ENCODE data around the gene SLC11A2. TPM values are rescaled to one million over a fixed set of nuclear protein-coding genes. Genes with fewer than 3 reads are reported as not detected.

Gene SLC11A2
- total RNA-seq, 1 donor from 2014 or later = 47.3 TPM

- Mint-ChIP-seq H3K27ac (ENCODE audit: unreplicated experiment) (no peak overlapping the region), H3K27me3 (ENCODE audit: unreplicated experiment) (no peaks in the 10 kb centered on the region), H3K4me3 (ENCODE audit: unreplicated experiment) (no peak overlapping the region), H3K36me3 (ENCODE audit: low read depth, unreplicated experiment) (no peaks in the 10 kb centered on the region), H3K4me1 (ENCODE audit: unreplicated experiment) (peaks cover 4% of the 10 kb centered on the region), H3K9me3 (ENCODE audit: unreplicated experiment) (no peaks in the 10 kb centered on the region)
- DNase-seq (ENCODE audit: low spot score) = no peak
- no peak for TF ChIP-seq CTCF (IDR thresholded peaks at IDR 0.05; ENCODE audit: unreplicated experiment)
Measured at GRCh38 chr12:51013441-51013840, 12.7 kb downstream of the SLC11A2 start.

GRCh38 chr12:51012570-51013236, 13.5 kb downstream of the SLC11A2 start:
- no peaks in the 10 kb centered on the region for H3K9me3 Mint-ChIP-seq (ENCODE audit: unreplicated experiment)
- H3K27ac Mint-ChIP-seq (ENCODE audit: unreplicated experiment) = no peak overlapping the region
- TF ChIP-seq CTCF (IDR thresholded peaks at IDR 0.05; ENCODE audit: unreplicated experiment) = no peak
- H3K36me3 Mint-ChIP-seq (ENCODE audit: low read depth, unreplicated experiment) = no peaks in the 10 kb centered on the region
- no peak overlapping the region for H3K4me3 Mint-ChIP-seq (ENCODE audit: unreplicated experiment)
- no peaks in the 10 kb centered on the region for H3K27me3 Mint-ChIP-seq (ENCODE audit: unreplicated experiment)
- no peak for DNase-seq (ENCODE audit: low spot score)
- H3K4me1 Mint-ChIP-seq (ENCODE audit: unreplicated experiment) = peaks cover 4% of the 10 kb centered on the region

GRCh38 chr12:51011955-51012354, 14.2 kb downstream of the SLC11A2 start:
- Mint-ChIP-seq H3K4me3 (ENCODE audit: unreplicated experiment) (no peak overlapping the region), H3K4me1 (ENCODE audit: unreplicated experiment) (peaks cover 4% of the 10 kb centered on the region), H3K9me3 (ENCODE audit: unreplicated experiment) (no peaks in the 10 kb centered on the region), H3K36me3 (ENCODE audit: low read depth, unreplicated experiment) (no peaks in the 10 kb centered on the region), H3K27ac (ENCODE audit: unreplicated experiment) (no peak overlapping the region), H3K27me3 (ENCODE audit: unreplicated experiment) (no peaks in the 10 kb centered on the region)
- no peak for TF ChIP-seq CTCF (IDR thresholded peaks at IDR 0.05; ENCODE audit: unreplicated experiment)
- DNase-seq (ENCODE audit: low spot score) = no peak

- TF ChIP-seq CTCF (IDR thresholded peaks at IDR 0.05; ENCODE audit: unreplicated experiment) = no peak
- H3K27me3 Mint-ChIP-seq (ENCODE audit: unreplicated experiment) = no peaks in the 10 kb centered on the region
- H3K4me1 Mint-ChIP-seq (ENCODE audit: unreplicated experiment) = peaks cover 4% of the 10 kb centered on the region
Measured at GRCh38 chr12:51009056-51009440, 17.1 kb downstream of the SLC11A2 start.

GRCh38 chr12:51008329-51009055, 17.7 kb downstream of the SLC11A2 start:
- H3K4me3 Mint-ChIP-seq (ENCODE audit: unreplicated experiment) = no peak overlapping the region

More at GRCh38 chr12:51009056-51009440, 17.1 kb downstream of the SLC11A2 start:
- Mint-ChIP-seq H3K27ac (ENCODE audit: unreplicated experiment) (no peak overlapping the region), H3K9me3 (ENCODE audit: unreplicated experiment) (no peaks in the 10 kb centered on the region), H3K36me3 (ENCODE audit: low read depth, unreplicated experiment) (no peaks in the 10 kb centered on the region), H3K4me3 (ENCODE audit: unreplicated experiment) (no peak overlapping the region)
- no peak for DNase-seq (ENCODE audit: low spot score)

More at GRCh38 chr12:51008329-51009055, 17.7 kb downstream of the SLC11A2 start:
- TF ChIP-seq CTCF (IDR thresholded peaks at IDR 0.05; ENCODE audit: unreplicated experiment) = no peak
- Mint-ChIP-seq H3K27me3 (ENCODE audit: unreplicated experiment) (no peaks in the 10 kb centered on the region), H3K4me1 (ENCODE audit: unreplicated experiment) (peaks cover 4% of the 10 kb centered on the region), H3K36me3 (ENCODE audit: low read depth, unreplicated experiment) (no peaks in the 10 kb centered on the region), H3K27ac (ENCODE audit: unreplicated experiment) (no peak overlapping the region), H3K9me3 (ENCODE audit: unreplicated experiment) (no peaks in the 10 kb centered on the region)
- no peak for DNase-seq (ENCODE audit: low spot score)
